ENCODE measurements around the gene GAN.

DNA sequence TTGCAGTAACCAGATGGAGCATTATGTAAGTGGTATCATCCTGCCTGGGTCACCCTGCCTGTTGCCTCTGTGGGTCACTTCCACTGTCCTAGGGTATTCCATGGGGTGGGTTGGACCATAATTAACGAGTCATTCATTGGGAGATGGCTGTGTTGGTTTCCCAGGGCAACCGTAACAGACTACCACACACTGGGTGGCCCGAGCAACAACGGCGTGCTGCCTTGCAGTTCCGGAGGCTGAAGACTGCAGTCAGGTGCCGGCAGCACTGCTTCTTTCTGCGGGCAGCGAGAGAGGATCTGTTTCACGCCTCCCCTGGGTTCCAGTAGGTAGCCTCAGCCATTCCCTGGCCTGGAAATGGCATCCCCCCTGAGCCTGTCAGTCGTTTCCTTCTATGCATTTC is 101.0 kb downstream of the GAN start:
- TF ChIP-seq, protein P1, sequence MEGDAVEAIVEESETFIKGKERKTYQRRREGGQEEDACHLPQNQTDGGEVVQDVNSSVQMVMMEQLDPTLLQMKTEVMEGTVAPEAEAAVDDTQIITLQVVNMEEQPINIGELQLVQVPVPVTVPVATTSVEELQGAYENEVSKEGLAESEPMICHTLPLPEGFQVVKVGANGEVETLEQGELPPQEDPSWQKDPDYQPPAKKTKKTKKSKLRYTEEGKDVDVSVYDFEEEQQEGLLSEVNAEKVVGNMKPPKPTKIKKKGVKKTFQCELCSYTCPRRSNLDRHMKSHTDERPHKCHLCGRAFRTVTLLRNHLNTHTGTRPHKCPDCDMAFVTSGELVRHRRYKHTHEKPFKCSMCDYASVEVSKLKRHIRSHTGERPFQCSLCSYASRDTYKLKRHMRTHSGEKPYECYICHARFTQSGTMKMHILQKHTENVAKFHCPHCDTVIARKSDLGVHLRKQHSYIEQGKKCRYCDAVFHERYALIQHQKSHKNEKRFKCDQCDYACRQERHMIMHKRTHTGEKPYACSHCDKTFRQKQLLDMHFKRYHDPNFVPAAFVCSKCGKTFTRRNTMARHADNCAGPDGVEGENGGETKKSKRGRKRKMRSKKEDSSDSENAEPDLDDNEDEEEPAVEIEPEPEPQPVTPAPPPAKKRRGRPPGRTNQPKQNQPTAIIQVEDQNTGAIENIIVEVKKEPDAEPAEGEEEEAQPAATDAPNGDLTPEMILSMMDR (IDR thresholded peaks at IDR 0.05; ENCODE audit: low read depth, low read length, poor library complexity, severe bottlenecking): no peak
- TF ChIP-seq EZH2phosphoT487 (IDR thresholded peaks at IDR 0.05; ENCODE audit: borderline replicate concordance, low read length): no peak
